ENCODE measurements around the gene CYP27C1. TPM values are rescaled to one million over a fixed set of nuclear protein-coding genes. Genes with fewer than 3 reads are reported as not detected.

CYP27C1 gene
- total and polyA plus RNA-seq, 9 of the 15 experiments (the other 6 are each of a cell fraction or from before 2014, with no cell fraction given) = not detected

GRCh38 chr2:127201452-127201851 lies 18.6 kb downstream of the CYP27C1 start:
- WGBS (ENCODE audit: insufficient coverage, low coverage, missing lambda C conversion rate) = 0% methylated on average over 5 of the region's 5 CpGs
- no peaks in the 10 kb centered on the region for H3K9me1 ChIP-seq (ENCODE audit: control insufficient read depth, insufficient read depth, low read length)
- intact Hi-C loops (cut with micrococcal nuclease) = no loop called here
- peaks cover 21 to 51% of the 10 kb centered on the region in 2 experiments for H3K27me3 ChIP-seq (ENCODE audit: control insufficient read depth in 2 of 2, insufficient read depth in 2 of 2, low read length in 2 of 2)
- H3K36me3 ChIP-seq (ENCODE audit: control insufficient read depth, insufficient read depth, low read length) = no peaks in the 10 kb centered on the region
- no peak overlapping the region for H2AFZ ChIP-seq (ENCODE audit: low read depth, low read length)
- no peak overlapping the region for H3K27ac ChIP-seq (ENCODE audit: extremely low read depth, low read depth, low read length)
- peaks cover 0 to 11% of the 10 kb centered on the region in 2 experiments; a peak in 2 of 5 replicates for H3K4me1 ChIP-seq (replicated peaks in 1 of 2; ENCODE audit: control insufficient read depth in 2 of 2, insufficient read depth in 2 of 2, low read length in 2 of 2)
- ChIA-PET POLR2A (interaction anchor here (1.6 kb wide), 1 partner anchor 16 kb away, joined by 7 read pairs; no protein-coding TSS in a partner anchor), CTCF (ENCODE audit: low intra/inter-chr PET ratio) (no interaction called here)
- DNase-seq (ENCODE audit: extremely low read depth in 1 of 4, low spot score in 3 of 4) (no peak), FAIRE-seq (no peak), ATAC-seq (no peak)
- no peak overlapping the region for H3K4me3 ChIP-seq
- no peaks in the 10 kb centered on the region for H3K9me3 ChIP-seq (replicated peaks; ENCODE audit: control insufficient read depth, insufficient read depth, low read depth, low read length)
- no peaks in the 10 kb centered on the region for H4K20me1 ChIP-seq (replicated peaks; ENCODE audit: control insufficient read depth, insufficient read depth, low read length)
- no TSS peak for BruUV-seq (replicated peaks)
- TF ChIP-seq NFIC (IDR thresholded peaks at IDR 0.05) = no peak
- TF ChIP-seq ETV1 (tag; conservative IDR thresholded peaks at IDR 0.05; ENCODE audit: low read depth) = no peak
- TF ChIP-seq ZBTB33 (CRISPR knock-in tag; IDR thresholded peaks at IDR 0.05) = no peak
- TF ChIP-seq THAP7 (CRISPR knock-in tag; IDR thresholded peaks at IDR 0.05) = no peak
- TF ChIP-seq ID3 (CRISPR knock-in tag; IDR thresholded peaks at IDR 0.05) = no peak
- no peak for TF ChIP-seq ID3 (tag; IDR thresholded peaks at IDR 0.05)
- no peak for TF ChIP-seq KLF1 (tag; IDR thresholded peaks at IDR 0.05)
- no peak for TF ChIP-seq NFE2 (IDR thresholded peaks at IDR 0.05; ENCODE audit: low read depth)
- no peak for TF ChIP-seq MIER1 (IDR thresholded peaks at IDR 0.05; ENCODE audit: low read depth)
- H3K4me2 ChIP-seq (ENCODE audit: insufficient read depth, low read length) = no peak overlapping the region
- no peak overlapping the region for H3K9ac ChIP-seq (ENCODE audit: insufficient read depth in 1 of 2, low read depth in 2 of 2, low read length in 2 of 2)
- in situ Hi-C loops (cut with MboI) = loop anchor here (10.0 kb wide), 1 partner anchor 253 kb away; no protein-coding TSS in a partner anchor
- H3K79me2 ChIP-seq (ENCODE audit: control insufficient read depth, insufficient read depth, low read length) = no peaks in the 10 kb centered on the region
